GM10266 (cell line): ENCODE results near the gene KDM6A.
"Not testable (repeated sequence)": the region's sequence is repeated elsewhere in the genome, so short reads cannot be mapped to it uniquely, and the experiment has no call there.

ENCODE experiments used
- DNase-seq: peaks from one replicate; pipeline ENCODE4 v3.0.0; 2012; ENCODE audit errors: extremely low spot score
- TF ChIP-seq, protein P1 (sequence below): IDR thresholded peaks from 2 replicates; pipeline ENCODE4 v1.5.1; 2012; ENCODE audit warnings: mild to moderate bottlenecking, low read depth; ENCODE audit not compliant: control insufficient read depth, insufficient read depth; ENCODE audit errors: missing control alignments

Gene KDM6A

DNA sequence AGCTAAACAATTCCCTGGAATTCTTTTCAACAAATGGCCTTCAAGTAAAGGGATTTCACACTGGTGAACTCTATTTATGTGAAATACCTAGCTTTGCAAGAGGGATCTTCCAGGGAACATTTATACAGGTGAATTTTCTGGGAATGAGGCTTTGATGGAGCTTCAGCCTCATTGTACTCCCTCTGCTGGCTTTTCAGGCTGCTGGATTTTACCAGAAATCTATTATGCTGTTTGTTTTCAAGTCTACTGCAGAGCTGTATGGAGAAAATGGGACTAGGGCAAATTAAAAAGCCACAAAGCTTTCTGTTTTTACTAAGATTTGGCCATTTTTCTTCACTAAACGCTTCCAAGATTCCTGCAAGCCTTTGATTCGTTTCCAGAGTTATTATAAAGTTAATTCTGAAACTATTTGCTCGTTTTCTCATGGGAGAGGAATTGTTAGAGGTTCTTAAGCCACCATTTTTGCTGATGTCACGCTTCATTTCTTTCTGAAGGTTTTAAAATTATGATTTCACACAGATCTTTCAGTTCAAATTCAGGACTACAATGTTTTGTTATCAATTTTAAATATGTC, 31.6 kb downstream of the KDM6A start:
- TF ChIP-seq, protein P1, sequence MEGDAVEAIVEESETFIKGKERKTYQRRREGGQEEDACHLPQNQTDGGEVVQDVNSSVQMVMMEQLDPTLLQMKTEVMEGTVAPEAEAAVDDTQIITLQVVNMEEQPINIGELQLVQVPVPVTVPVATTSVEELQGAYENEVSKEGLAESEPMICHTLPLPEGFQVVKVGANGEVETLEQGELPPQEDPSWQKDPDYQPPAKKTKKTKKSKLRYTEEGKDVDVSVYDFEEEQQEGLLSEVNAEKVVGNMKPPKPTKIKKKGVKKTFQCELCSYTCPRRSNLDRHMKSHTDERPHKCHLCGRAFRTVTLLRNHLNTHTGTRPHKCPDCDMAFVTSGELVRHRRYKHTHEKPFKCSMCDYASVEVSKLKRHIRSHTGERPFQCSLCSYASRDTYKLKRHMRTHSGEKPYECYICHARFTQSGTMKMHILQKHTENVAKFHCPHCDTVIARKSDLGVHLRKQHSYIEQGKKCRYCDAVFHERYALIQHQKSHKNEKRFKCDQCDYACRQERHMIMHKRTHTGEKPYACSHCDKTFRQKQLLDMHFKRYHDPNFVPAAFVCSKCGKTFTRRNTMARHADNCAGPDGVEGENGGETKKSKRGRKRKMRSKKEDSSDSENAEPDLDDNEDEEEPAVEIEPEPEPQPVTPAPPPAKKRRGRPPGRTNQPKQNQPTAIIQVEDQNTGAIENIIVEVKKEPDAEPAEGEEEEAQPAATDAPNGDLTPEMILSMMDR = no peak
- no peak for DNase-seq

DNA sequence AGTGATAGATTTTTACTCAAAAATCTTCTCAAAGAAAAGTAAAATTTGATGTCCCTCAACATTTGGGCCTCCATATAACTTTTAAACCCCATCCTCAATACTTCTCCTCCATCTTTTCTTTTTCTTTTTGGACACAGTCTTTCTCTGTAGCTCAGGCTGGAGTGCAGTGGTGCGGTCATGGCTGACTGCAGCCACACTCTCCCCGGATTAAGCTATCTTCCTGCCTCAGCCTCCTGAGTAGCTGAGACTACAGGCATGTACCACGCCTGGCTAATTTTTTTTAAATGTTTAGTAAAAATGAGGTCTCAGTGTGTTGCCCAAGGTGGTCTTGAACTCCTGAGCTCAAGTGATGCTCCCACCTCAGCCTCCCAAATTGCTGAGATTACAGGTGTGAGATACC, 33.1 kb downstream of the KDM6A start:
- TF ChIP-seq, protein P1 = no peak
- DNase-seq = no peak

DNA sequence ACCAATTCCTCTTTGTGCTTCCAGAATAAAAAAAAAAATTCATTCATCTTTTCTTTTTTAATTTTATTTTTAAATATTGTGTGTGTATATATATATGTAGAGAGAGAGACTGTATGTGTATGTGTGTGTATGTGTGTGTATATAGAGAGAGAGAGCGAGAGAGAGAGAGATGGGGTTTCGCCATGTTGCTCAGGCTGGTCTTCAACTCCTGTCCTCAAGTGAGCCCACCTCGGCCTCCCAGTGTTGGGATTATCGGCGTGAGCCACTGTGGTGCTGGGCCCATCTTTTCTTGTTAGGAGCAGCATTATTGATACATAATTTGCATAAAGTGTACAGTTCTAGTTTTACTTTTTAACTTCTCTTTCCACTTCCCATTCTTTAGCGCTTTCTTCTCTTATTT, 33.6 kb downstream of the KDM6A start:
- no peak for DNase-seq

DNA sequence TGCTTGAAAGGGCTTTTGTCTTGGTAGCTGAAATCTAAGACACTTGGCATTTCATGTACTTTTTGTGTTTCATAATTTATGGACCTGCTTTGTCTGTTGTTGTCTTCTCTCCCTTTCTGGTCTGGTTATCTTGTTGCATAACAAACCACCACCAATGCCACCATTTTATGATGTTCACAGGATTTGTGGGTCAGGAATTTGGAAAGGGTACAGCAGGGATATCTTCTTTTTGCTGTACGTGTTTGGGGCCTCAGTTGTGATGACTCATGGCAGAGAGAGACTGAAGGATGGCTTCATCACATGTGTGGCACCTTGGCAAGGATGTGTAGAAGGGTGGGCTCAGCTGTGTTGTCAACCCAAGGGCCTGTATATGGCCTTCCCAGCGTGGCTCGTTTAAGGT, 35.2 kb downstream of the KDM6A start:
- TF ChIP-seq, protein P1 = no peak
- no peak for DNase-seq

More for the DNA sequence above, 33.6 kb downstream of the KDM6A start:
- TF ChIP-seq, protein P1 = no peak

DNA sequence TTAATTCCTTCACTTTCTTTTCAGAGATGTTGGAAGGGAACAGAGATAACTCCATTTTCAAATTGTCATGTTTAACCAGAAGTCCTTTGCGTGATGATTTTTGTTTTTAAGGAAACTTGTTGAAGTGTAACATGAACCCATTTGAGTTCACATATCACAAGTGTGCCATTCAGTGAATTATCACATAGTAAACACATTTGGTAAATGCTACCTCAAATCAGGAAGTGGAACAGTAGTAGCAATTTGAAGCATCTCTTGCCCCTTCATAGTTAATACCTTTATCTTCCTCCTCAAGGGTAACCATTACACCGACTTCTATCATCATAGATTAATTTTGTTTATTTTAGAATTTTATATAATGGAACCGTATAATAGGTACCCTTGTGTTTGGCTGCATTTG, 35.8 kb downstream of the KDM6A start:
- no peak for DNase-seq
- TF ChIP-seq, protein P1 = no peak

DNA sequence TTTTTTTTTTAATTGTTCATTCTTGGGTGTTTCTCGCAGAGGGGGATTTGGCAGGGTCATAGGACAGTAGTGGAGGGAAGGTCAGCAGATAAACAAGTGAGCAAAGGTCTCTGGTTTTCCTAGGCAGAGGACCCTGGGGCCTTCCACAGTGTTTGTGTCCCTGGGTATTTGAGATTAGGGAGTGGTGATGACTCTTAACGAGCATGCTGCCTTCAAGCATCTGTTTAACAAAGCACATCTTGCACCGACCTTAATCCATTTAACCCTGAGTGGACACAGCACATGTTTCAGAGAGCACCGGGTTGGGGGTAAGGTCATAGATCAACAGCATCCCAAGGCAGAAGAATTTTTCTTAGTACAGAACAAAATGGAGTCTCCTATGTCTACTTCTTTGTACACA, 37.5 kb downstream of the KDM6A start:
- DNase-seq = not testable (repeated sequence)

DNA sequence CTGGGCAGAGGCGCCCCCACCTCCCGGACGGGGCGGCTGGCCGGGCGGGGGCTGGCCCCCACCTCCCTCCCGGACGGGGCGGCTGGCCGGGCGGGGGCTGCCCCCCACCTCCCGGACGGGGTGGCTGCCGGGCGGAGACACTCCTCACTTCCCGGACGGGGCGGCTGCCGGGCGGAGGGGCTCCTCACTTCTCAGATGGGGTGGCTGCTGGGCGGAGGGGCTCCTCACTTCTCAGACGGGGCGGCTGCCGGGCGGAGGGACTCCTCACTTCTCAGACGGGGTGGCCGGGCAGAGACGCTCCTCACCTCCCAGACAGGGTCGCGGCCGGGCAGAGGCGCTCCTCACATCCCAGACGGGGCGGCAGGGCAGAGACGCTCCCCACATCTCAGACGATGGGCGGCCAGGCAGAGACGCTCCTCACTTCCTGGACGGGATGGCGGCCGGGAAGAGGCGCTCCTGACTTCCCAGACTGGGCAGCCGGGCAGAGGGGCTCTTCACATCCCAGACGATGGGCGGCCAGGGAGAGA, 38.1 kb downstream of the KDM6A start:
- DNase-seq = not testable (repeated sequence)

DNA sequence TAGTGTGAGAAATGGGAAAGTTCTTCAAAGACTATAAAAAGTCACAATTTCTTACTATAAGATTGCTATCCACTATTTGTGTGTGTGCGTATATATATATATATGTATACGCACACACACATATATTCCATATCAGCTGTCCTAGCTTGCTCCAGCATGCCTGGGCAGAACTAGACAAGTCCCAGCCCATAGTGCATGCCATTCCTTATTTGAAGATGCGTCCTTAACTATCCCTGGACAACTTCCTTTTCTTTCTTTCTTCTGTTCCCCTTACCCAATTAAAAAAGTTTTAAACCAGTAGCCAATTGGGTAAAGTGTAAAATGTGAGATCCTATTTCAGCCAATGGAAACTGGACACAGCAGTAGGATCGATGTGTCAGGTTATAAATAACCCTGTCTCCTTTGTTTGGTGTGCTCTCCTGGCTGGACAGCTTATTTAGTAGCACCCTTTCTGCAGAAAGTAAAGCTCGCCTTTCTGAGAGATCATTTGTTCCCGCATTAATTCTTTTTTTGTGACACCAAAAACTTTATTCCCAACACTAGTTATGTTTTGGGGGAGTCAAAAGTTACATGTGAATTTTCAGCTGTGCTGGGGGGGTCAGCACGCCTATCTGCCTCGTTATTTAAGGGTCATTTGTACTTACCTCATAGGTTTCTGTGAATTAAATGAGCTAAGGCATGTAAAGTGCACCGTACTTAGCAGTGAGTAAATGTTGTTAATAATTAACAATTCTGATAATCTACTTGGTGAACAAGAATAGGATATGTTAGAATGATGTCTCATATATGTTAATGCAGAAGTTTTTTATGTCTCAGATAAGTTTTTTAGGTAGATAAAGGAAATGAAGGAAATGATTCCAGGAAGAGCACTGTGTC, 40.9 kb downstream of the KDM6A start:
- DNase-seq = no peak
- TF ChIP-seq, protein P1 = no peak
